GM12891 (cell line): Measurements from ENCODE around the gene PNLIPRP2.

ENCODE experiments used
- DNase-seq: peaks from one replicate; pipeline ENCODE4 v3.0.0; 2011; ENCODE audit warnings: low spot score; ENCODE audit not compliant: insufficient read length
- FAIRE-seq: peaks from 2 replicates; lab custom pipeline; 2011; peaks lifted over from hg19 to GRCh38; lab: Jason Lieb, UNC
- PAX5 ChIP-seq: IDR thresholded peaks from 2 replicates; pipeline ENCODE4 v1.6.1; 2011; ENCODE audit warnings: low read length, moderate library complexity, mild to moderate bottlenecking; ENCODE audit not compliant: insufficient read depth, severe bottlenecking
- POLR2A ChIP-seq: IDR thresholded peaks from 2 replicates; pipeline ENCODE4 v1.6.1; 2011; ENCODE audit warnings: low read depth, low read length, control low read depth
- POLR2AphosphoS5 ChIP-seq: IDR thresholded peaks from 2 replicates; pipeline ENCODE4 v1.6.1; 2011; ENCODE audit warnings: low read depth, low read length, control low read depth
- POU2F2 ChIP-seq: IDR thresholded peaks from 2 replicates; pipeline ENCODE4 v1.6.1; 2011; ENCODE audit warnings: low read depth, mild to moderate bottlenecking, control low read depth, low read length, moderate library complexity
- SPI1 ChIP-seq: IDR thresholded peaks from 2 replicates; pipeline ENCODE4 v1.6.1; 2011; ENCODE audit warnings: low read depth, low read length, control low read depth
- TAF1 ChIP-seq: IDR thresholded peaks from 2 replicates; pipeline ENCODE4 v1.6.1; 2011; ENCODE audit warnings: low read depth, low read length, control low read depth

PNLIPRP2 gene

DNA sequence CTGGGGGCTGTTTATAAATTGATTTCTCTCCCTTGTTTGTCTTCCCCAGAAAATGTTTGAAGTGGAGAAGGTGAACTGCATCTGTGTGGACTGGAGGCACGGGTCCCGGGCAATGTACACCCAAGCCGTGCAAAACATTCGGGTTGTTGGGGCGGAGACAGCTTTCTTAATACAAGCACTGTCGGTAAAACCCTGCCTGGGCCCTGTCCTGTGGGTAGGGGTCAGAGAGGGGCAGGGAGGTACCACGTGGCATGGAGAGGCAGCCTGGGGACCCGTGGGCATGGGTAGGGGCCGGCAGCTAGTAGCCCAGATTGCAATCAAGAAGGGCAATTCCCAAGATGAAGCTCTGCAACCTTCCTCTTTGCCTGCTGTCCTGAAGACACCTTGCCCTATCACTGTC, 6.1 kb downstream of the PNLIPRP2 start:
- FAIRE-seq (no peak), DNase-seq (no peak)
- TF ChIP-seq TAF1 (no peak), POLR2A (no peak), POLR2AphosphoS5 (no peak), POU2F2 (no peak), PAX5 (no peak), SPI1 (no peak)

DNA sequence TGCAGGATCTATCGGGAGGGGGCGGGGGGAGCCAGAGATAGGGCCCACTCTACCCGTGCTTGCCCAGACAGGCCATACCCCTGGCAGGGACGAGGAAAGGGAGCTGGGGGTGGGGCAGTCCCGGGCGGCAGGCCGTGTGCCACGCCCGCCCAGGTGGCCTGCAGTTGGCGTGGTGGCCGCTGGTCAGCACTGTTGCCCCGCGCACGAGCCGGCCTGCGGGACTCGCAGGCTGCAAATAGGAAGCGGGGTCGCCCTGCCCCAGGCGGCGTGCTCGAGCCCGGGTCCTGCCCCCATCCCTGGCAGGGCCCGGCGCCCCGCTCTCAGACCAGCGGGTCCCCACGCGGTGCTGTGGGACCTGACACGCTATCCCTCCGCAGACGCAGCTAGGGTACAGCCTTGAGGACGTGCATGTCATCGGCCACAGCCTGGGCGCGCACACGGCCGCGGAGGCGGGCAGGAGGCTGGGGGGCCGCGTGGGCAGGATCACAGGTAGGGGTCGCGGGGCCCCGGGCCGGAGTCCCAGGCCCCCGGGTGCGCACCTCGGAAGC, 6.7 kb downstream of the PNLIPRP2 start:
- FAIRE-seq = no peak
- DNase-seq = no peak
- TF ChIP-seq POLR2AphosphoS5 = no peak
- no peak for TF ChIP-seq TAF1
- TF ChIP-seq POLR2A = no peak

DNA sequence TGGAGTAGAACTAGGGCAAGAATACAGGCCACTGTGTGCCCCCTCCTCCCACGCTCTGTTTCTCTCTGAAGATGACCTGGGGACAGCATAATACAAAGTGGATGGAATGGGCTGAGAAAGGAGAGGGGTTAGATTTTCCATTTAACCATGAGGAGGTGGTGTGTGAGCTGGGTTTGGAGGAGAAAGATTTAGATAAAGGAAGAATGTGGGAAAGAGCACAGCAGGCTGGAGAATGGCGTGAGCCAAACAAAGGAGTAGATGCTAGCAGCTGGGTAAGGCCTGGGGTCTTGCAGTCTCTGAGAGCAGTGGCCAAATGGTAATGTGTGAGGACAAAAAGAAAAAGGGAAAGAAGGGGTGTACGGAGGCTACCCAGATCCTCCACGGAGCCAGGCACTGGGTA, 8.6 kb downstream of the PNLIPRP2 start:
- TF ChIP-seq POLR2A (no peak), TAF1 (no peak), PAX5 (no peak), POLR2AphosphoS5 (no peak), SPI1 (no peak), POU2F2 (no peak)
- DNase-seq = no peak
- no peak for FAIRE-seq

DNA sequence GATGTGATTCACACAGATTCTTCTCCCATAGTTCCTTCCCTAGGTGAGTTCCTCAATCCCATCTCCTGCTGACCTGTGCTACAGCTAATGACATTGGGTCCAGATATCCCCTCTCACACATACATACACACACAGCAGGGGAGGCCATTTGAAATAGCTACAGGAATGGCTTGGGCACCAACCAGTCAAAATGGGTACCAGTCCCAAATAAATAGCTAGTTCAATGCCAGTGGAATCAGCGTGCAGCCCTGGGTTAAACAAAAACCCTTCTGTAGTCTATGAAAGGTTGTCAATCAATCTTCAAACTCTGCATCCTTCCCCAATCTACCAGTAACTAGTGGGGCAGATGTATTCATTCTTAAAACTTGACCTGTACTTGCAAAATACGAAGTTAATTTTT, 9.3 kb downstream of the PNLIPRP2 start:
- DNase-seq (no peak), FAIRE-seq (no peak)

DNA sequence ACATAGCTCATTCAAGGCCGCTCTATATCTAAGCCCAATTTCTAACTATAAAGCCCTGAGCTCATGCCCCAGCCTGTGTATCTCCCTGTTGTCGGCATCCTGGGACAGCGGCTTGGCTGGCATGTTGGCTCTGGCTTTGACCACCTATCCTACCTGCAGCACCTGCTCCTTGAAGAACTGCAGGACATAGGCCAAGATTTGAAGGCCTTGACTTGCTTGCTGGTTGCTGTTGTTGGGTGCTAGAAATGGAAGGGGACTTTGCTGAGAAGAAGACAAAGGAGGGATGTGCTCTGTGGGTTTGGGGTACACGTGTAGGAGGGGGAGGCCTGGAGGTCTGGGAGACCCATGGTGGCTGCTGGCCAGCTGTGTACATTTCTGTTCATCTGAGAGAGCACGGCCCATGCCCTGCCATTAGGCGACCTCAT, 11.1 kb downstream of the PNLIPRP2 start:
- TF ChIP-seq PAX5 (no peak), POU2F2 (no peak), POLR2A (no peak), SPI1 (no peak), TAF1 (no peak), POLR2AphosphoS5 (no peak)
- DNase-seq = no peak
- no peak for FAIRE-seq

More for the DNA sequence above, 9.3 kb downstream of the PNLIPRP2 start:
- TF ChIP-seq SPI1 = no peak
- no peak for TF ChIP-seq POLR2AphosphoS5
- TF ChIP-seq TAF1 = no peak
- TF ChIP-seq PAX5 = no peak
- no peak for TF ChIP-seq POLR2A
- TF ChIP-seq POU2F2 = no peak

DNA sequence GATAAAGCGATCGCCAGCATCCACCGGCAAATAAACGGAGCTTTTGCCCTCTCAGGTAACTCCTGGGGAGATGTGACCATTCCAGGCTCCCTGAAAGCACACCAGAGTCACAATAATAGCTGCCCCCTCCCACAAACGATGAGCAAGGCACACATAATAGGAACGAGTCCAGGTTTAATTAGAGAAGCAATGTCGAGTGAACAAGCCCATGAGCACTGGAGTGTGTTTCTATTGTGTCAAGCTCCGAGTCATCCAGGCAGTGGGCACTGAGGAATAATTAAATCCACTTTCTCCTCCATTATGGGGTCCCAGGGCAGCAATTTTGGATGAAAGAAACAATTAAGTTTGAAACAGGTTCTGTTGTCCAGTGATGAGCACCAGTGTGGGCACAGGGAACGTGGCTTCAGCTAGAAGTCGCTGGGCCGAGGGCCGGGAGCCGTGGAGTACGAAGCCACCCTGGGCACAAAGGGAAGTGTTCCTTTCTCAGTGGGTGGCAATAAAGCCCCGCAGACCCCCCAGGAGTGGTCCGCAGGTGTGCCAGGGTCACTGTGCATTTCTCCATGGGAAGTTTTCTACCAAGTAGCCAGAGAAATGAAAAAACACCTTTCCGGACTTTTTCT, 12.0 kb downstream of the PNLIPRP2 start:
- no peak for DNase-seq
- TF ChIP-seq TAF1 (no peak), POU2F2 (no peak), SPI1 (no peak), POLR2A (no peak), POLR2AphosphoS5 (no peak), PAX5 (no peak)
- no peak for FAIRE-seq

DNA sequence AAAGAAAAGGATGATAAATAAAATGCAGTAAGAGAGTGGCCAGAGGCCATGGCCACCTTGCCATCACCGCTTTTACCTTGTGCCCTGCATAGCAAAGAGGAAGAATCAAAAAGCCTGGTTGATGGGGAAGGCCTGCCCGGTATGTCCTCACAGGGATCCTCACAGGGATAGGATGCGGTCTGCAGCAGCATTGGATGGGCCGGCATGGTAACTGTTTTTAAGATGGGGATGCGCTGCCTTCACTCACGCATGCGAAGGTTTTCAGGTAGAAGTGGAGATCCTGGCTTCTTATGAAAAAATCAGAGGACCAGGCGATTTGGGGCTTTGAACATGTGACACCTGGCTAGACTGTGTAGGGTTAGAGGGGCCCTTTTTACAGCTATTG, 12.5 kb downstream of the PNLIPRP2 start:
- DNase-seq (no peak), FAIRE-seq (no peak)
- TF ChIP-seq POLR2A = no peak
- no peak for TF ChIP-seq TAF1
- TF ChIP-seq SPI1 = no peak
- no peak for TF ChIP-seq POLR2AphosphoS5
- TF ChIP-seq PAX5 = no peak
- TF ChIP-seq POU2F2 = no peak

DNA sequence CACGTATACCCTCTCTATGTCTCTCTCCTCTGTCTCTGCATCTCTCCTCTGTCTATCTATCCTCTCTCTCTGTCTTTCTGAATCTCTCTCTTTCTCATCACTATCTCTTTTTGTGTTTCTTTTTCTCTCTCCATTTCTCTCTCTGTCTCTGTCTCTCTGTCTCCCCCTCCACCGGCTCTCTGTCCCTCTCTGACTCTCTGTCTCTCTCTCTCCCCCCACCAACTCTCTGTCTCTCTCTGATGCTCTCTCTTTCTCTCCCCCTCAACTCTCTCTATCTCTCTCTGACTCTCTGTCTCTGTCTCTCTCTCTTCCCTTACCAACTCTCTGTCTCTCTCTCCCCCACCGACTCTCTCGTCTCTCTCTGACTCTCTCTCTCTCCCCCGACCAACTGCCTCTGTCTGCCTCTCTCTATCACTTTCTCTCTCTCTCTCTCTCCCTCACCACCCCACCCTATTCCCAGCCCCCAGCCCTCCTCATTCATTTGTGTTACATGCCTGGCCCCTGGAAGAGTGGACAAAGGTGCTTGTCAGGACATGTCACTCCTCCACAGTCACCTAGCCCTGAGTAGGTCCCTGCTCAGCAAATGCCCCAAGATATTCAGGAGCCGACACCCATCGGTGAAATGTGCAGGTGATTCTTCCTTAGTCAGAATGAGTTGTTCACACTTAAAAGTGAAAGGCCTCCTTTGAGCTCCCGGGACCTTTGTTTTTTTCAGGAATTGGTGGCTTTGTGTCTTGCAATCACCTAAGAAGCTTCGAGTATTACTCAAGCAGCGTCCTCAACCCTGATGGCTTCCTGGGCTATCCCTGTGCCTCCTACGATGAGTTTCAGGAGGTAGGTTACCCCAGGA, 13.6 kb downstream of the PNLIPRP2 start:
- no peak for FAIRE-seq
- no peak for DNase-seq
- TF ChIP-seq POLR2AphosphoS5 = no peak
- TF ChIP-seq SPI1 = no peak
- TF ChIP-seq POLR2A = no peak
- TF ChIP-seq PAX5 = no peak
- no peak for TF ChIP-seq POU2F2
- TF ChIP-seq TAF1 = no peak

DNA sequence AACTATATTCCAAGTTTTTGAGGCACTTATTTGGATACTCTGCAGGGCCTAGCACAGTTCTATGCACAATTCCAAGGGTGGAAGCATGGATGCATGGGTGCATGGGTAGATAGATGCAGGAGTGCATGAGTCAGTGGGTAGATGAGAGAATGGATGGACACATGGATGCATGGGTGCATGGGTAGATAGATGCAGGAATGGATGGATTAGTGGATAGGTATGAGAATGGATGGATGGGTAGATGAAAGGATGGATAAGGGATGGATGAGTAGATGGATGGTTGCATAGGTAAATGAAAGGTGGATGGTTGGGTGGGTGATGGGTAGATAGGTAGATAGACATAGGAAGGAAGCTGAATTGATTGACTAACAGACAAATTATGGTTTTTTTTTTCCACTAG, 15.6 kb downstream of the PNLIPRP2 start:
- TF ChIP-seq TAF1 = no peak
- TF ChIP-seq POU2F2 = no peak
- no peak for TF ChIP-seq POLR2A
- no peak for TF ChIP-seq SPI1
- TF ChIP-seq POLR2AphosphoS5 = no peak
- no peak for TF ChIP-seq PAX5
- no peak for FAIRE-seq
- DNase-seq = no peak

DNA sequence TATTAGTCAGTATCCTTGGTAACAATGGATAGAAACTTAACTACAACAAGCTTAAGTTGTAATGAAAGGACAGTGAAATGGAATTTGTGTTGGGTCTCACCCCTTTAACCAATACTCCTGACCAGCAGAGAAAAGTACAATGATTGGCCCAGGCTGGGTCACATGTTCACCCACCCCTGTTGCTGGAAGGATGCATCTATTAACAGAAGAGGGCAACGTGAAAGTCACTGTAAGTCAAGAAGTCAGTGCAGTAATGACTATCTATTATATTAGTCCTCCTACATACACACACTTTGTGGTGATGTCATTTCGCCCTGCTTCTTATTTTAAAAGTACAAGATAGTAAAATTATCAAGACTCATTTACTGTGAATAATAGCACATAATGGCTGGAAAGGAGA, 16.2 kb downstream of the PNLIPRP2 start:
- no peak for DNase-seq
- no peak for FAIRE-seq
- TF ChIP-seq PAX5 (no peak), POLR2A (no peak), POLR2AphosphoS5 (no peak), TAF1 (no peak), SPI1 (no peak), POU2F2 (no peak)
